Hippocampal formation (tissue), 2 donors: ENCODE data around the gene PNPT1.
A peak's percentile ranks its signal among the peaks of the same experiment; 100 is the strongest.

Experiments
- DNase-seq, 2 donors: peaks; one replicate each; lab custom pipeline; 2025; lab: John Stamatoyannopoulos, UW

The PNPT1 gene

DNA sequence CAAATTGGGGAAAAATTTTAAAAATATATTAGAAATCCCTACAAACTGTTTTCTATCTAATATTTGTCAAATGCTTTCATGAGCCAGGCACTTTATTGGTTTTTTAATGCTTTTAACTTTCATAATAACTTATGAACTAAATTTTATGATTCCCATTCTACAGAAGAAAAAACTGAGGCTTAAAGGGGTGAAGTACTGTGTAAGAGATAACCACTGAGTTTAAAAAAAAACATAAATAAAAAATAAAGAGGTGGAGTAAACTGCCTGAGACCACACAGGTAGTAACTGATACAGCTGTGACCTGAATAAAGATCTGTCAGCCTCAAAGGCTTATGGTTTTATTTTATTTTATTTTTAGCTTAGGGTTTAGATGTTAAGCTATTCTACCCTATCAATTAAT, 24.7 kb downstream of the PNPT1 start:
- no peak for DNase-seq

DNA sequence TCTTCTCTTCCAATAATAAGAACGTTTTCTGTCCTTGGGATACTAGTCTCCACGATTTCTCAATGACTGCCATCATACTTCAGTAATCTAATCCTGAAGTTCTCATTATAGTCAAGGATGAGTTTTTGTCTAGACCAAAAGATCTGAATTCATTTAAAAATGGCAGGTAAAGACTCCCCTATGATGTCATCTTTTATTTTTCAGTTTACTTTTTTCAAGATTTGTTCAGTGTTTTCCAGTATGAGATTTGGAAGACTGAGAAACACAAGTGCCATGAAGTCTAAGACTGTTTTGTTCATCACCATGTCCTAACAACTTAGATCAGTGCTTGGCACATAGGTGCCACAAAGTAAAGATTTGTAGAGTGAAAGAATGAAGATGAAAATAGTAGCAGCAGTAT, 40.4 kb downstream of the PNPT1 start:
- no peak for DNase-seq

DNA sequence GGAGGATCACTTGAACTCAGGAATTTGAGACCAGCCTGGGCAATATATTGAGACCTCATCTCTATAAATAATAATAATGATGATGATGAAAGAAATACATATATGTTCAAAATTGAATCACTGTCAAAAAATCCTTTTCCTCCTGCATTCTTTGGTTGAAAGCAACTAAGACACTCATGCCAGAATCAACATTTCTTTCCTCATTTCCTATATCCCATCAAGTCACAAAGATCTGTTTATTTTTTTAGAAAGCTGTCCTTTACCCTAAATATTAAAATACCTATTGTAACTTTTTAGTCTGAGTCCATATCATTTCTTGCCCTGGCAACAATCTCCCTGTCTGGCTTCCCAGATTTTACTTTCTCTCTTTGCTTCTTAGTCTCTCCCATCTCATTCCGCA, 44.4 kb downstream of the PNPT1 start:
- DNase-seq: no peak

DNA sequence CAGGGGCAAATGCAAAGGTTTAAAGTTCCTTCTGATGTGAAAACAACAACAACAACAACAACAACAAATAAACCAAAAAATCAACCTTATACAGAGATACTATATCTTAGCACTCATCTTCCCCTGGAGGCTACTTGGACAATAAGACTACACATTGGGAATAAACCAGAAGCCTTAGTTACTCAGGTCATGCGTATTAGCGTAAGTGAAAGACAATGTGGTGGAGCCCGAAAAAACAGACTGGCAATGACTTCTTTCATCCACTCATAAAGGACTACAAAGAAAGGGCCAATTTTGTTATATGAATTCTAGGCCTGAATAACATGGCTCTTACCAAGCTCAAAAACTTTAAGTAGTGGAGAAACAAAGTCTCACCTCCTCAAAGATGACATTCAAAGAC, 56.8 kb downstream of the PNPT1 start:
- no peak for DNase-seq

DNA sequence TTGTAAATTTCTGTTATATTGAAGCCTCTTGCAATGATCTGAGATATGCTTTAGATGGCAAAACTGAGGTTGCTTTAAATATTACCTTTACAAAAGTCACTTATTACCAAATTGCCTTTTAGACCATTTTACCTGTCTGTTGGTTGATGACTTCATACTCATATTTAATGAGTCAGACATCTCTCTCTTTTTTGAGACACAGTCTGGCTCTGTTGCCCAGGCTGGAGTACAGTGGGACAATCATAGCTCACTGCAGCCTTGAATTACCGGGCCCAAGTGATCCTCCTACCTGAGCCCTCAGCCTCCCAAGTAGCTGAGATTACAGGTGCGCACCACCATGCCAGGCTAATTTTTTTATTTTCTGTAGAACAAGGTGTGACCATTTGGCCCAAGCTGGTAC, 64.7 kb downstream of the PNPT1 start:
- DNase-seq: no peak

DNA sequence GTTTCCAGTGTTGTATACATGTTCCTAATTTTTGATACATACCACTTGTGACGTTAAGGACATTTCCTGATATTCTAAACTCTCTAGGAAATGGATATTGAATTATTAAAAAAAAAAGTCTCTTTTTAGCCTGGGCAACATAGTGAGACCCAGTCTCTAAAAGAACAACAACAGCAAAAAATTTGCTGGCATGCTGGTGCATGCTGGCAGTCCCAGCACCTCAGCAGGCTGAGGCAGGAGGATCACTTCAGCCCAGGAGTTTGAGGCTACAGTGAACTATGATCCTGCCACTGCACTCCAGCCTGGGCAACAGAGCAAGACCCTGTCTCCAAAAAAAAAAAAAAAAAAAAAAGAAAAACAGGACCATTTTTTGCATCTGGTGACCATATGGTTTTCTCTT, 65.7 kb downstream of the PNPT1 start:
- DNase-seq: no peak

DNA sequence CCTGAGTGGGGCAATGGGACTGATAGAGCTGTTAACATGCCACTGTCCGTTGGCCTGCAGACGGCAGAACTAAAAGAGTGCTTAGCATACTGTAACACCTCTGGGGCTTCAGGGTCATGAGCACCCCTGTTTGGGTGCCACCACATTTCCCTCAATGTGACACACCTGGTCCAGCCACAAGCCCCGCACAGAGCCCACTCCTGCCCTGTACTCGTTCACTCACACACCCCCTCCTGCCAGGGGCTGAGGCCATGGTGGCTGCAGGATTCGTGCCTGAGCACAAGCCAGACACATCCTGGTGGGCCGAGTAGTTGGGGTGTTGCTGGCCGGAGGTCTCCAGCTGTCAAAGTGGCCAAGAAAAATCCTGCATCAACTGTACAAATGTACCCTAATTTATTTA, 71.8 kb downstream of the PNPT1 start:
- no peak for DNase-seq

- no peak for DNase-seq
Observed at GRCh38 chr2:55620123-55620779, 73.4 kb downstream of the PNPT1 start.

DNA sequence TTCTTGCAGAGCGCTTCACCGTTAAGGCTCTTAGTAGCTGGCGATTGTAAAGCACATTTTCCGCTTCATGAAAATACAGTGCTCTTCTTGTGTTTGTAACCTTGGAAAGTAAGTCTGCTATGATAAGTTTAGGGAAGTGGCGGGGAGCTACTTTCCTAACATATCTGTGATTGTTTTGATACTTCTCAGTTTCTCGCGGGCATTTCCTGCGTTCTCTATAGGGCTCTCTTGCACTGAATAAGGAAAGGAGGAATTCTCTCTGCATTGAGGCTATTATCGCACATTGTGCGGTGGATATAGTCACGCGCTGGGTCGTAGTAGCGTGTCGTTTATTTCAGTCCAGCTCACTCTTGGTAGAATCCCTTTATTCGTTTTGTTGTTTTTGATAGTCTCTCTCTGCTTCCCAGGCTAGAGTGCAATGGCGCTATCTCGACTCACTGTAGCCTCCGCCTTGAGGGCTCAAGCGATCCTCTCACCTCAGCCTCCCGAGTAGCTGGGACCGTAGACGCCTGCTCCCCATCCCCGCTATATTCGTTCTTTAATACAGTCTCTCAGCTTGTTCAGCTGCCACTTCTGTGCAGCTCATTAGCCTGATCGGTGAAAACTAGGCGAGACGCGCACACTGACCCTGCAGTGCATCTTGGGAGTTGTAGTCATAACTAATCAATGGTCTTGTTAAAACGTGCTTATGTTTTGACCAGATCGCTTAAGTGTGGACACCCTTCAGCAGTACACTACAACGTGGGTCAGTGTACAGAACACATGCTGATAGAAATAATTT, 75.2 kb downstream of the PNPT1 start:
- DNase-seq: peak; percentile 45 to 57

DNA sequence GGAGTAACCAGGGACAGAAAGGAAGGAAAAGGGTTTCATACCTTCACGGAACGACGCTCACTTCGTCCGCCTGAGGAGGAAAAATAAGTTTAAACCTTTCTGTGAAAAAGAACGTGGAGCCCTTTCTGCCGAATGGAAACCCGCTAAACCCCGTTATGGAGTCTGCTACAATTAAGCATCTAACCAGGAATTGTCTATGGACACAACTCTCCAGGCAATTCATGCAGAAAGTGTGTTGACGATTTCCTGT, 75.7 kb downstream of the PNPT1 start:
- DNase-seq: peak in 1 of 2 donors; percentile 74

GRCh38 chr2:55617175-55618024, 76.2 kb downstream of the PNPT1 start, which contains the start of gene PPP4R3B:
Gene PPP4R3B (minus strand): TSS chr2:55617622. CDS start chr2:55617285, 337 bp downstream.
- peak; percentile 99 for DNase-seq

GRCh38 chr2:55616551-55617174, 77.0 kb downstream of the PNPT1 start:
- peak in 1 of 2 donors; percentile 49 for DNase-seq

DNA sequence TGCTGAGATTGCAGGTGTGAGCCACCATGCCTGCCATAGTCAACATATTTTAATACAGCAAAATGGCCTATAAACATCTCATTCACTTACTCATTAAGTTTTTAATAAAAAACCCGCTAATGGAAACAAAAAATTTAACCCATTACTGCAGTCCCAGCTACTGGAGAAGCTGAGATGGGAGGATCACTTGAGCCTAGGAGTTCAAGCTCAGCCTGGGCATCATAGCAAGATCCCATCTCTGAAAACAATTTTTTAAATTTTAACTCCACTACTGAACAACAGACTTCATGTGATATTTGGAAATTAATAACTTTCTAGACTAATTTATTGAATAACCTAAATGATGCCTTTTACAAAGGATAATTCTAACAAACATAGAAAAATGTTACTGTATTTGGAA, 81.6 kb downstream of the PNPT1 start:
- no peak for DNase-seq

GRCh38 chr2:55610954-55611743, 82.5 kb downstream of the PNPT1 start:
- no peak for DNase-seq

DNA sequence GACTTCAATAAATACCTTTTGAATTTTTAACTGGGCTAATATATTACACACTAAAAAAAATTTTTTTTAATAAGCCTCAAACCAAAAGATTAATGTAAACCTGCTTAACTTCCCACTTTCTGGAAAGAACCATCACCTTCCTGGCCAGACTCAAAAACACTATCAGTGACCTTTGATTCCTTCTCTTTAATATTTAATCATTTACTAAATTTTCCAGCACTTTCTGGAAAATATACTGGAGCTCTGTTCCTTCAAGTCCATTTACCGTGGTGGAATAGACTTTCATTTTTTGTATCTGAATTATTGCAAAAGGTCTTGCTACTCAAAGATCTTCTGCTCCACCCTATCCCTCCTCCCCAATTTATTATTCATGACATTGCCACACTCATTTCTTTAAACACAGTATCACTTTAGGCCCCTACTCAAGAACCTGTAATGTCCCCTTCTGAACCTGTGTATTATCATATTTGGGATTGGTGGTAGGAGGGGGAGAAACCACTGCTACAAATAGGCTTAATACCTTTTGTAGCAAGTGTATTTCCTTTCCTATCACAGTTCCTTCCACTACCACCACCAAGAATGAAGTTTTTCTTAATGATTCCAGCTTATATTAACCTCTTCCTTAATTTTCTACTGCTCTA, 83.6 kb downstream of the PNPT1 start:
- no peak for DNase-seq

- DNase-seq: no peak
Observed at GRCh38 chr2:55609193-55609794, 84.3 kb downstream of the PNPT1 start.

DNA sequence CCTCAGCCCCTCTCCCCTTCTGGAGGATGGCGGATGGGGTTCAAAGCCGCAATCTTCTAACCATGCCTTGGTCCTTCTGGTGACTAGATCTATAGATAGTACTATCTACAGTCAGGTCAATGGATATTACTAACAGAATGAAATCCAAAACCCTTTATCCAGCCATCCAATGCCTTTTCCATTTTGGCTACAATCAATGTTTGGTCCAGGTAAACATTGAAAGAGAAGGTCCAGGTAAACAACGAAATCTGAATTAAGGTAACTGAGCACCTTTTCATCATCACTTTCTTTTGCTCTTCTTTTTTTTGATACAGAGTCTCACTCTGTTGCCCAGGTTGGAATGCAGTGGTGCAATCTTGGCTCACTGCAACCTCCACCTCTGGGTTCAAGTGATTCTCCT, 85.9 kb downstream of the PNPT1 start:
- no peak for DNase-seq

DNA sequence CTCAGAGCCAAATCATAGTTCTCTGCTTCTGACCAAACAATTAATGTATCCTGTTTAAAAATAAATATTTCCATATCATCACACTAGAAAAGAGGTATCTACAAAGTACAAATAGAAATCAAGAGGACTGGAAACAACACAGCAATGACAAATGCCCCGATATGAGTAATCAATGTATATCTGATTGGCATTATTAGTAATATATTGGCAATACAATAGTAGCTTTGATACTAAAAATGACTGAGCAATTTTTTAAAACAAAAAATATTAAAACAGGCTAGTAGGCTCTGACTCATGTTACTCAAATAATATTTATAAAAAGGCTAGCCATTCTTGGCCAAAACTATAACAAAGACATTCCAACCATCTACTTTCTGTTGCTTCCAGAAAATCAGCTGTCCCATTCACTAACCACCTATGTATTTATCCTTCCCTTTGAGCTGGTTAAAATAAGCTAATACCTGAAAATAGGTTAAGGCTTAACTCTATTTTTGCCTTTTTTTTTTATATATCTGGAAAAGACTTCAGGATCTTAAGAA, 89.5 kb downstream of the PNPT1 start:
- DNase-seq: no peak

- DNase-seq: no peak
Observed at GRCh38 chr2:55601849-55602248, 91.8 kb downstream of the PNPT1 start.

GRCh38 chr2:55598056-55598795, 95.4 kb downstream of the PNPT1 start:
- DNase-seq: no peak
